HG02938 (cell line): ENCODE results near the gene FHL3.
"Not testable (repeated sequence)": the region's sequence is repeated elsewhere in the genome, so short reads cannot be mapped to it uniquely, and the experiment has no call there.

Experiments
- ATAC-seq: cut with Tn5 transposase; IDR thresholded peaks from one replicate; pipeline ENCODE4 v1.9.1; 2021; ENCODE audit warnings: mild to moderate bottlenecking, moderate library complexity; ENCODE audit not compliant: unreplicated experiment

FHL3 gene

GRCh38 chr1:37995751-37996345 lies 9.5 kb downstream of the FHL3 start:
- no peak for ATAC-seq

GRCh38 chr1:37994886-37995566 lies 10.3 kb downstream of the FHL3 start:
- ATAC-seq = no peak

- peak; percentile 11 for ATAC-seq
These were observed 15.9 kb downstream of the FHL3 start for GRCh38 chr1:37989361-37989930.

- ATAC-seq = no peak
These were observed 17.6 kb downstream of the FHL3 start for GRCh38 chr1:37987679-37988078.

- ATAC-seq = no peak
These were observed 21.8 kb downstream of the FHL3 start for GRCh38 chr1:37983546-37983945.

GRCh38 chr1:37978541-37978940 lies 26.8 kb downstream of the FHL3 start:
- no peak for ATAC-seq

- ATAC-seq = not testable (repeated sequence)
These were observed 30.2 kb downstream of the FHL3 start for GRCh38 chr1:37975083-37975482.

GRCh38 chr1:37974567-37974966 lies 30.7 kb downstream of the FHL3 start:
- ATAC-seq = no peak

GRCh38 chr1:37973684-37974083 lies 31.6 kb downstream of the FHL3 start:
- not testable (repeated sequence) for ATAC-seq

- no peak for ATAC-seq
These were observed 40.0 kb downstream of the FHL3 start for GRCh38 chr1:37965301-37965700.

- not testable (repeated sequence) for ATAC-seq
These were observed 41.2 kb downstream of the FHL3 start for GRCh38 chr1:37964106-37964505.

- ATAC-seq = no peak
These were observed 46.6 kb downstream of the FHL3 start for GRCh38 chr1:37958690-37959089.

GRCh38 chr1:37955685-37956084 lies 49.6 kb downstream of the FHL3 start:
- no peak for ATAC-seq

- ATAC-seq = no peak
These were observed 50.9 kb downstream of the FHL3 start for GRCh38 chr1:37954316-37954971.

- no peak for ATAC-seq
These were observed 52.6 kb downstream of the FHL3 start for GRCh38 chr1:37952738-37953137.

- no peak for ATAC-seq
These were observed 53.3 kb downstream of the FHL3 start for GRCh38 chr1:37951783-37952624.

GRCh38 chr1:37951041-37951782 lies 54.1 kb downstream of the FHL3 start:
- ATAC-seq = no peak

- no peak for ATAC-seq
These were observed 55.7 kb downstream of the FHL3 start for GRCh38 chr1:37949524-37950152.

GRCh38 chr1:37948841-37949240 lies 56.5 kb downstream of the FHL3 start:
- ATAC-seq = no peak

- ATAC-seq = no peak
These were observed 57.1 kb downstream of the FHL3 start for GRCh38 chr1:37948166-37948565.
